ENCODE measurements around the gene CNKSR3. TPM values are rescaled to one million over a fixed set of nuclear protein-coding genes. Genes with fewer than 3 reads are reported as not detected.

CNKSR3 gene
- total and polyA plus RNA-seq, 4 experiments from 2014 or later: not detected

DNA sequence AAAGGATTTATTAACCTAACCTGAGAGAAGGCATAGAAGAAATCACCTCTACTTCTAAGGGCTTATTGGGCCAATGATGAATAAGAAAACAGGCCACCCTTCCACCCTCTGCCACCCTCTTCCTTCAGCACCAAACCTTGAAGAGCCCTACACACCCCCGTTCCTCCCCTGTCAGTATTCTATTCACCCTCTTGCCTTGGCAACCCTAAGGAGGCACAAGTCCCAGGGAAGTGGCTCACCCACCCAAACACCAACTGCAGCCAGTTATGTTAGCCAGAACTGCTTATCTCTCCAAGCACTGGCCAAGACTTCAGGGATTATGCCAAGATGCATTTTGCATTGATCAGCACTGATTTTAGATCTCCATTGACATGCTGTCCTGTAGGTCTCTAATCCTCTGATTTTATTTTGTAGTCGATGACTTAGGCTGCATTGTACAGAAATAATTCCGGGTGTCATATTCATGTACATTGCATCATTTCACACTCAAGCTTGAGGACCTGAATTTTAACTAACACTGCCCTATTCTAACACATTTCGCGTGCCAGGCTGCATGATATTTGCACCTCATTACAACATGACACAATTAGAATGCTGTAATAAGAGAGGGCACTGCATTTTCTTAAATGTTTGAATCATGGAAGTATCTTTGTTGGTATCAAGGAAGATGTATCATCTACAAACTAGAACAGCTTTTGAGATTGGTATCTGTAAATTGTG lies 15.7 kb downstream of the CNKSR3 start:
- Histone ChIP-seq H3K4me3 (ENCODE audit: low read length in 2 of 2) (no peak overlapping the region), H3K27ac (ENCODE audit: low read depth, low read length) (no peak overlapping the region), H3K36me3 (ENCODE audit: insufficient read depth, low read length) (no peaks in the 10 kb centered on the region), H3K4me1 (ENCODE audit: insufficient read depth, low read length) (no peaks in the 10 kb centered on the region), H3K9me3 (ENCODE audit: control insufficient read depth in 1 of 2, low read length in 2 of 2) (no peaks in the 10 kb centered on the region), H3K27me3 (ENCODE audit: insufficient read depth, low read length) (no peaks in the 10 kb centered on the region)
- Mint-ChIP-seq H3K9me3 (peaks cover 0 to 2% (median 0%) of the 10 kb centered on the region in 8 donors), H3K27me3 (peaks cover 10 to 14% of the 10 kb centered on the region in 2 donors), H3K4me3 (no peak overlapping the region), H3K27ac (no peak overlapping the region), H3K36me3 (no peaks in the 10 kb centered on the region), H3K4me1 (no peaks in the 10 kb centered on the region)
- ChIA-PET CTCF (ENCODE audit: partially characterized antibody) (no interaction called here), POLR2A (ENCODE audit: partially characterized antibody) (no interaction called here)
- intact Hi-C loops (cut with micrococcal nuclease): no loop called here
- no peak for DNase-seq

DNA sequence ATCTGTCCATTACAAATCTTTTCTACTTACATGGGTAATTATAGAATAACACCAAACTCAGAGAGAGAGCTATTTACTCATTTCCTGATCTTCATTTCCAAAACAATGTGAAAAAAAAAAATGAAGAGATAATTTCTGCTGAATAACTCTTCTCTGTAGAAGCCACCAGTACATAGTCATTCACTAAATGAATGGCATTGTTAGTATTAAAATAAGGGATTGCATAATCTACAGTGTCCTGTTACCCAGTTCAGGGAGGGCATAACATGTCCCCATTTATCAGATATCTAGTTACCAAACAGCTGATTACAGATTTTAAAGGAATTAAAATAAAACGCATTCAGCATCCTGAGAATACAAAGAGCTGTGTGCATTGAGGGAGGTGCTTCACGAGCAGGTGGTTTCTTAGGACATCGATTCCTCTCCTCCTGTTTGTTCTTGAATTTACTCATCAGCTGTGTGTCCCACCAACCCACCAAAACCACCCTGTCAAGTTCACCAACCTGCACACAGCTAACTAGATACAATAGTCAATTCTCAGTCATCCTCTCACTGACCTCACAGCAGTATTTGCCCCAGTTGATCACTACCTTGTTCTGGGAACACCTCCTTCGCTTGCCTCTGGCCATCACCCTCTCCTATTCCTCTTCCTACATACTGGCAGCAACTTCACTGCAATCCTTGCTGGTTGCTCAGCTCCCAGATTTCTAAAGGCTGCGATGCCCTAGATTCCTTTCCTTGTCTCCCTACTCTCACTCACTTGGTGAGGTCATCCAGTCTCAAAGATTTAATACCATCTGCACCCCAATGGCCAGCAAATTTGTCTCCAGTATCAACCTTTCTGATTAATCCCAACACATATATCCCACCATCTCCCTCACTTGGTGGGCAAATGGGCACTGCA lies 18.7 kb downstream of the CNKSR3 start:
- Histone ChIP-seq H3K9me3 (ENCODE audit: control insufficient read depth in 1 of 2, low read length in 2 of 2) (no peaks in the 10 kb centered on the region), H3K27ac (ENCODE audit: low read depth, low read length) (no peak overlapping the region), H3K4me3 (ENCODE audit: low read length in 2 of 2) (no peak overlapping the region), H3K4me1 (ENCODE audit: insufficient read depth, low read length) (no peaks in the 10 kb centered on the region), H3K36me3 (ENCODE audit: insufficient read depth, low read length) (no peaks in the 10 kb centered on the region), H3K27me3 (ENCODE audit: insufficient read depth, low read length) (no peaks in the 10 kb centered on the region)
- intact Hi-C loops (cut with micrococcal nuclease): no loop called here
- CTCF ChIA-PET (ENCODE audit: partially characterized antibody): no interaction called here
- POLR2A ChIA-PET (ENCODE audit: partially characterized antibody): no interaction called here
- no peak for DNase-seq
- Mint-ChIP-seq H3K27ac (no peak overlapping the region), H3K4me1 (no peaks in the 10 kb centered on the region), H3K9me3 (peaks cover 0 to 3% (median 0%) of the 10 kb centered on the region in 8 donors), H3K27me3 (peaks cover 3 to 10% of the 10 kb centered on the region in 2 donors), H3K4me3 (no peak overlapping the region), H3K36me3 (no peaks in the 10 kb centered on the region)

DNA sequence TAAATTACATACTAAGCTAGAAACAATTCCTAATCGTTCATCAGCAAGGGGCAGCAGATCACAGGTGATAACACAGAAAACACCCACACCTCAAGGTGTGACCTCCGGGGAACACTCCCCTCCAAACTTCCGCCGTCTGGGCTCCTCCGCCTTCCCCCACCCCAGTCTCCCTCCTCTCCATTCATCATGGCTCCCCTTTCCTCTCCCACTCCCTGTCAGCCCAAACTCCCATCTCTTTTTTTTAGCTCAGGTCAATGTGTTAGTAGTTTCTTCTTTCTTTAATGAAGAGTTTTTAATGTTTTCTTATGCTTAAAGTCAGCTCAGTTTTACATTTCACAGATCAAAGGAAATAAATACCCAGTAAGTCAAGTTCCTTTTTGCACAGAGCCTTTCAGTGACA lies 20.7 kb downstream of the CNKSR3 start:
- peaks cover 2 to 4% of the 10 kb centered on the region in 2 donors for H3K27me3 Mint-ChIP-seq
- H3K4me1 Mint-ChIP-seq: no peaks in the 10 kb centered on the region
- H3K27ac Mint-ChIP-seq: no peak overlapping the region
- Histone ChIP-seq H3K27ac (ENCODE audit: low read depth, low read length) (no peak overlapping the region), H3K4me3 (ENCODE audit: low read length in 2 of 2) (no peak overlapping the region), H3K27me3 (ENCODE audit: insufficient read depth, low read length) (no peaks in the 10 kb centered on the region), H3K9me3 (ENCODE audit: control insufficient read depth in 1 of 2, low read length in 2 of 2) (no peaks in the 10 kb centered on the region), H3K4me1 (ENCODE audit: insufficient read depth, low read length) (no peaks in the 10 kb centered on the region), H3K36me3 (ENCODE audit: insufficient read depth, low read length) (no peaks in the 10 kb centered on the region)
- ChIA-PET POLR2A (ENCODE audit: partially characterized antibody) (no interaction called here), CTCF (ENCODE audit: partially characterized antibody) (no interaction called here)
- no peak overlapping the region for H3K4me3 Mint-ChIP-seq
- no peaks in the 10 kb centered on the region for H3K36me3 Mint-ChIP-seq
- intact Hi-C loops (cut with micrococcal nuclease): no loop called here
- peaks cover 0 to 3% (median 0%) of the 10 kb centered on the region in 8 donors for H3K9me3 Mint-ChIP-seq
- DNase-seq: no peak

DNA sequence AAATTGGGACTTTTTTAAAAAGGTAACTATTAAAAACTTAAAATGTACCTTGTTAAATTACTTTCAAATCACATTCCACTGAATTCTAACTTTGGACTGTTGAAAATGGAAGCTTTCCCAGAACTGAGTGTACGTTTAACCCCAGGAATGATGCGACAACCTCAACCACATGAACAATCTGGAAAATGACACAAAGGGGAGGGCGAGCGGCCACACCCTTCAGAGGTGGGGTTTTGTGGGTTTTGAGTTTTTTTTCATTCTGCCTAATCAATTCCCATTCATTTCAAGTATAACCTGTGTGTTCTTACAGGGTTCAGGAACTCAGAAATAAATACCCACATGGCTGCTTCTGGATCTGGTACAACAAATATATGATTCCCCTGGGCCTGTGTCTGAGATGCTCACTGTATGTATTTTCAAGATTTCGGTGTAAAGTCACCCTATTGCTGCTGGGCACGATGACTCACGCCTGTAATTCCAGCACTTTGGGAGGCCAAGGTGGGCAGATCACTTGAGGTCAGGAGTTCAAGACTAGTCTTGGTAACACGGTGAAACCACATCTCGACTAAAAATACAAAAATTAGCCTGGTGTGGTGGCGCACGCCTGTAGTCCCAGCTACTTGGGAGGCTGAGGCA lies 21.6 kb downstream of the CNKSR3 start:
- DNase-seq: no peak
- H3K36me3 Mint-ChIP-seq: no peaks in the 10 kb centered on the region
- H3K27ac ChIP-seq (ENCODE audit: low read depth, low read length): no peak overlapping the region
- ChIA-PET POLR2A (ENCODE audit: partially characterized antibody) (no interaction called here), CTCF (ENCODE audit: partially characterized antibody) (no interaction called here)
- H3K4me1 ChIP-seq (ENCODE audit: insufficient read depth, low read length): no peaks in the 10 kb centered on the region
- no peak overlapping the region for H3K4me3 Mint-ChIP-seq
- no peak overlapping the region for H3K4me3 ChIP-seq (ENCODE audit: low read length in 2 of 2)
- H3K9me3 Mint-ChIP-seq: peaks cover 0 to 3% (median 0%) of the 10 kb centered on the region in 8 donors
- no peak overlapping the region for H3K27ac Mint-ChIP-seq
- H3K27me3 ChIP-seq (ENCODE audit: insufficient read depth, low read length): no peaks in the 10 kb centered on the region
- H3K36me3 ChIP-seq (ENCODE audit: insufficient read depth, low read length): no peaks in the 10 kb centered on the region
- intact Hi-C loops (cut with micrococcal nuclease): no loop called here
- no peaks in the 10 kb centered on the region for H3K9me3 ChIP-seq (ENCODE audit: control insufficient read depth in 1 of 2, low read length in 2 of 2)
- H3K4me1 Mint-ChIP-seq: no peaks in the 10 kb centered on the region
- peaks cover 2 to 4% of the 10 kb centered on the region in 2 donors for H3K27me3 Mint-ChIP-seq

DNA sequence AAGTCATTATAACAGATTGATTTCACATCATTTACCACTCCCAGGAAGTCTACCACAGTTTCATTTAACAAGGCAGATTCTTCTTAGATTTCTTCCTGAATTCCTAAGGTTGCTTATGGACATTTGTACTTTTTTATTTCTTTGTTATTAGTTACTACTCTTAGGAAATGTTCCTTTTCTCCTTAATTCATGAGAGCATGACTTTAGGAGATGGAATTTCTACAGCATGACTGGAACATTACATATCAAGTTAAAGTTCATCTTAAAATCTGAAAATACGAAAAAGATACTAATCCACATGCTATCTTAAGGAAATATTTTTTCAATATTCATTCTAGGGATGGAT lies 22.3 kb downstream of the CNKSR3 start:
- H3K36me3 ChIP-seq (ENCODE audit: insufficient read depth, low read length): no peaks in the 10 kb centered on the region
- Mint-ChIP-seq H3K4me1 (no peaks in the 10 kb centered on the region), H3K27ac (no peak overlapping the region), H3K36me3 (no peaks in the 10 kb centered on the region), H3K27me3 (peaks cover 2 to 6% of the 10 kb centered on the region in 2 donors), H3K4me3 (no peak overlapping the region), H3K9me3 (peaks cover 0 to 3% (median 0%) of the 10 kb centered on the region in 8 donors)
- DNase-seq: no peak
- no peak overlapping the region for H3K4me3 ChIP-seq (ENCODE audit: low read length in 2 of 2)
- H3K9me3 ChIP-seq (ENCODE audit: control insufficient read depth in 1 of 2, low read length in 2 of 2): no peaks in the 10 kb centered on the region
- no peak overlapping the region for H3K27ac ChIP-seq (ENCODE audit: low read depth, low read length)
- intact Hi-C loops (cut with micrococcal nuclease): no loop called here
- H3K27me3 ChIP-seq (ENCODE audit: insufficient read depth, low read length): no peaks in the 10 kb centered on the region
- ChIA-PET POLR2A (ENCODE audit: partially characterized antibody) (no interaction called here), CTCF (ENCODE audit: partially characterized antibody) (no interaction called here)
- H3K4me1 ChIP-seq (ENCODE audit: insufficient read depth, low read length): no peaks in the 10 kb centered on the region

DNA sequence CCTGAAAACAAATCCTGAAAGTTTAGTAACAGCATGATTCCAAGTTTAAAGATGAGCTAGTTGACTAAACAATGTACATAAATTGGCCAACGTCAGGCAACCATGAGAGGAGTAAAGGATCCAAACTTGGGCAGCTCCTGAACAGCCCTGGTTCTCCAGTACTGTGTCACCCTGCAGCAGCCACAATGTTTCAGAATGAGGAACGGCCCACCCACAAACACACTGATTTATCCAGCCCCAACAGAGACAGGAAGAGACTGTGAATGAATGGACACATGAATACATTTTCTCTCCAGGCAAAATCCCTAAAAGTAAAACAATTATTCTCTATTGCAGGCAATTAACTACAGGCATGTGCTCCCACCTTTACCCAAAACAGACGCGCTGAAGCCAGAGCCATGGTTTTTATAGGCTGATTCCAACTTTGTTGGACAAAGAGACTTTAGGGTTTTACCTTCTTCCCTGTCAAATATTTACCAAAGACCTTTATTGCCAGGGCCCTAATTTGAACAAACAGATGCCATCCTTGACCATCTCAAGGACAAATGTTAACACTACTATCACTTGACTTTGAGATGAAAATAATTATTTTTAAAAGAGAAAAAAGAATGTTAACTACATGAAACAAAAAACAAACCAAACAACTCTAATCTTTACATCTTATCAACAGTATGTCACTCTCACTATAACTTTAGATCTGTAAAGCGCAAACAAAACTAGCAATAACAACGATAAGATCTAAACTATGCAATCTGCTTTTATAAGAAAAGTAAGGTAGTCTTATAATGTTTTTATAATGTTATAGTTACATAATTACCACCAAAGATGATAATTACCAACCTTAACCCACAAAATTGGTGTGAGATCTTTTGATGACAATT lies 22.9 kb downstream of the CNKSR3 start:
- no peak overlapping the region for H3K27ac Mint-ChIP-seq
- H3K4me1 ChIP-seq (ENCODE audit: insufficient read depth, low read length): no peaks in the 10 kb centered on the region
- no peak overlapping the region for H3K4me3 ChIP-seq (ENCODE audit: low read length in 2 of 2)
- ChIA-PET POLR2A (ENCODE audit: partially characterized antibody) (no interaction called here), CTCF (ENCODE audit: partially characterized antibody) (no interaction called here)
- peaks cover 0 to 3% (median 0%) of the 10 kb centered on the region in 8 donors for H3K9me3 Mint-ChIP-seq
- H3K9me3 ChIP-seq (ENCODE audit: control insufficient read depth in 1 of 2, low read length in 2 of 2): no peaks in the 10 kb centered on the region
- no peaks in the 10 kb centered on the region for H3K27me3 ChIP-seq (ENCODE audit: insufficient read depth, low read length)
- no peaks in the 10 kb centered on the region for H3K36me3 Mint-ChIP-seq
- H3K4me1 Mint-ChIP-seq: no peaks in the 10 kb centered on the region
- H3K36me3 ChIP-seq (ENCODE audit: insufficient read depth, low read length): no peaks in the 10 kb centered on the region
- no peak overlapping the region for H3K27ac ChIP-seq (ENCODE audit: low read depth, low read length)
- no peak overlapping the region for H3K4me3 Mint-ChIP-seq
- no peak for DNase-seq
- intact Hi-C loops (cut with micrococcal nuclease): no loop called here
- peaks cover 2 to 6% of the 10 kb centered on the region in 2 donors for H3K27me3 Mint-ChIP-seq

DNA sequence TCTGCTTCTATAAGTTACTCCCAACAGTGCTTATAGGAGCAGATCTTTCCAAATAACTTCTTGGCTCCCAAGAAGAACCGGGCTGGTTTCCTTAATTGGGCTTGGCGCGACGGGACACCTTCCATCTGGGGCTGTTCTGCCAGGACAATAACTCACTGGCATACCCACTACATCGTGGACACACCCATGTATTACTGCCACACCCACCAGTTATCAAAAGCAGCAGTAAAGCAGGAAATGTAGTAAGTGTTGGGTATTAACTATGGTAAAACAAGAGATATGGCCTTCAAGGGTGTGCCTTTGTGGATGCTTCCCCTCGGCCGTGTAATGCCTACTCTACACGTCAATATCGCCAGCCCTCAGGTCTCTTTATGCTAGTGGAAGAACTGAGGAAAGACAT lies 24.7 kb downstream of the CNKSR3 start:
- Mint-ChIP-seq H3K4me1 (no peaks in the 10 kb centered on the region), H3K27me3 (peaks cover 2 to 6% of the 10 kb centered on the region in 2 donors), H3K27ac (no peak overlapping the region), H3K4me3 (no peak overlapping the region), H3K9me3 (peaks cover 0 to 3% (median 0%) of the 10 kb centered on the region in 8 donors), H3K36me3 (no peaks in the 10 kb centered on the region)
- intact Hi-C loops (cut with micrococcal nuclease): no loop called here
- Histone ChIP-seq H3K9me3 (ENCODE audit: control insufficient read depth in 1 of 2, low read length in 2 of 2) (no peaks in the 10 kb centered on the region), H3K27ac (ENCODE audit: low read depth, low read length) (no peak overlapping the region), H3K27me3 (ENCODE audit: insufficient read depth, low read length) (no peaks in the 10 kb centered on the region), H3K4me1 (ENCODE audit: insufficient read depth, low read length) (no peaks in the 10 kb centered on the region), H3K36me3 (ENCODE audit: insufficient read depth, low read length) (no peaks in the 10 kb centered on the region), H3K4me3 (ENCODE audit: low read length in 2 of 2) (no peak overlapping the region)
- POLR2A ChIA-PET (ENCODE audit: partially characterized antibody): no interaction called here
- CTCF ChIA-PET (ENCODE audit: partially characterized antibody): no interaction called here
- DNase-seq: no peak
